ENCODE results near the gene GATAD2A. TPM values are rescaled to one million over a fixed set of nuclear protein-coding genes. Genes with fewer than 3 reads are reported as not detected.
"Not testable (repeated sequence)": the region's sequence is repeated elsewhere in the genome, so short reads cannot be mapped to it uniquely, and the experiment has no call there.

Gene GATAD2A
- total and polyA plus RNA-seq, 8 donors: 9.3 to 119 (median 20.2) TPM

DNA sequence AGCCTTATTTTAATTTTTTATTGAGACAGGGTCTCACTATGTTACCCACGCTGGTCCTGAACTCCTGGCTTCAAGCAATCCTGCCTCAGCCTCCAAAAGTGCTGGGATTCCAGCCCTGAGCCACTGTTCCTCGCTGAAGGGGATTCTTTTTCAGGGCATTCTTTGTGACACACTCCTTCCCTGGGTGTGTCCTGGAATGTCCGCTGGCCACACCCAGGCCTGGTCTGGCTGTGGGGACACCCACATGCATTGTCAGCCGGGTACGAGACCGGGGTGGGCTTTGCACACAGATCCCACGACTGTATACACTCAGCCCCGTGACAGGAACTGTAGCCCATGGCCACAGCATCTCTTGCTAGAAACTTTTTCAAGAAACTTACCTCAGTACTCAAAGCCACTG, 34.4 kb upstream of the GATAD2A start:
- H3K9me3 ChIP-seq: no peaks in the 10 kb centered on the region
- intact Hi-C loops (cut with DNase I; ENCODE audit: low total_unique reads): no loop called here
- no peak overlapping the region for H3K4me3 ChIP-seq
- peaks cover 9 to 35% (median 25%) of the 10 kb centered on the region in 4 donors for H3K4me1 ChIP-seq
- WGBS, 5 donors: 36 to 61% (median 53%) methylated on average over 7 to 8 of the region's 8 CpGs
- H3K36me3 ChIP-seq: no peaks in the 10 kb centered on the region
- TF ChIP-seq POLR2A (IDR thresholded peaks at IDR 0.05): no peak
- H3K27me3 ChIP-seq: no peaks in the 10 kb centered on the region
- H3K27ac ChIP-seq: peak overlapping the region in 1 of 5 donors; percentile 2
- DNase-seq: peak in 1 of 2 donors; percentile 39

DNA sequence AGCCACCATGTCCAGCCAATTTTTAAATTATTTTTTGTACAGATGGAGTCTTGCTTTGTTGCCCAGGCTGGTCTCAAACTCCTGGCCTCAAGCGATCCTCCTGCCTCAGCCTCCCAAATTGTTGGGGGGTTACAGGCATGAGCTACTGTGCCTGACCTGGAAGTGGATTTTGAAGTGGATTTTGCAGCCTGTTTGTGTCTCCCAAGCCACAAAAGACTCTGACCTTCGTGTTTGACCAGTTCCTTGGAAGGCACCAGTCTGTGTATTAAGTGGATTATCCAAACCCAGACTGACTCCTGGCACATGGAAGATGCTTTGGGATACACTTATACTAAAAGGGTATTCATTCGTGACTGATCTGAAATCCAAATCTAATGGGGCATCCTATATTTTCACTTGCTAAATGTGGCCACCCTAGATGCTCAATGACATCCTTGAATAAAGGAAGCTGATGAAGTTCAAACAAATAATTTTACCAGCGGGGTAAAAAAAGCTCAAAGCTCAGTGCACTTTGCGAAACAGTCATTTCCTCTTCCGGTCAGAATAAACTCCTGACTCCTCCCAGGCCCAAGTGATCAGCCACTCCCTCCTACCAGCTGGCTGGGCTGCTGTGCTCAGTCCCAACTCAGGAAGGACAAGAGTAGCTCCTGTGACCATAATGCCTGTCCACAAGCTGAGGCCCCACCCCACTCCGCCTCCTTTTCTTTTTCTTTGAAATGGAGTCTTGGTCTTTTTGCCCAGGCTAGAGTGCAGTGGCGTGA, 32.6 kb upstream of the GATAD2A start:
- Histone ChIP-seq H3K27ac (peak overlapping the region; percentile 75 to 90 (median 77)), H3K36me3 (no peaks in the 10 kb centered on the region), H3K4me1 (peaks cover 17 to 33% (median 25%) of the 10 kb centered on the region in 4 donors), H3K4me3 (no peak overlapping the region), H3K27me3 (no peaks in the 10 kb centered on the region), H3K9me3 (no peaks in the 10 kb centered on the region)
- 35 to 49% (median 41%) methylated on average over 8 of the region's 8 CpGs for WGBS, 5 donors
- intact Hi-C loops (cut with DNase I; ENCODE audit: low total_unique reads): no loop called here
- TF ChIP-seq POLR2AphosphoS5 (IDR thresholded peaks at IDR 0.05) (peak in 2 of 3 donors; percentile 74 to 76), EP300 (IDR thresholded peaks at IDR 0.05) (no peak)
- DNase-seq: peak; percentile 74 to 87

GRCh38 chr19:19379527-19379926, 25.9 kb upstream of the GATAD2A start:
- peaks cover 20 to 79% (median 40%) of the 10 kb centered on the region in 4 donors for H3K4me1 ChIP-seq
- TF ChIP-seq POLR2A (IDR thresholded peaks at IDR 0.05) (no peak), EP300 (IDR thresholded peaks at IDR 0.05) (no peak), POLR2AphosphoS5 (IDR thresholded peaks at IDR 0.05) (no peak)
- TF ChIP-seq, protein P1, sequence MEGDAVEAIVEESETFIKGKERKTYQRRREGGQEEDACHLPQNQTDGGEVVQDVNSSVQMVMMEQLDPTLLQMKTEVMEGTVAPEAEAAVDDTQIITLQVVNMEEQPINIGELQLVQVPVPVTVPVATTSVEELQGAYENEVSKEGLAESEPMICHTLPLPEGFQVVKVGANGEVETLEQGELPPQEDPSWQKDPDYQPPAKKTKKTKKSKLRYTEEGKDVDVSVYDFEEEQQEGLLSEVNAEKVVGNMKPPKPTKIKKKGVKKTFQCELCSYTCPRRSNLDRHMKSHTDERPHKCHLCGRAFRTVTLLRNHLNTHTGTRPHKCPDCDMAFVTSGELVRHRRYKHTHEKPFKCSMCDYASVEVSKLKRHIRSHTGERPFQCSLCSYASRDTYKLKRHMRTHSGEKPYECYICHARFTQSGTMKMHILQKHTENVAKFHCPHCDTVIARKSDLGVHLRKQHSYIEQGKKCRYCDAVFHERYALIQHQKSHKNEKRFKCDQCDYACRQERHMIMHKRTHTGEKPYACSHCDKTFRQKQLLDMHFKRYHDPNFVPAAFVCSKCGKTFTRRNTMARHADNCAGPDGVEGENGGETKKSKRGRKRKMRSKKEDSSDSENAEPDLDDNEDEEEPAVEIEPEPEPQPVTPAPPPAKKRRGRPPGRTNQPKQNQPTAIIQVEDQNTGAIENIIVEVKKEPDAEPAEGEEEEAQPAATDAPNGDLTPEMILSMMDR (IDR thresholded peaks at IDR 0.05): no peak
- no peaks in the 10 kb centered on the region for H3K27me3 ChIP-seq
- H3K9me3 ChIP-seq: no peaks in the 10 kb centered on the region
- no peak for DNase-seq
- no peak overlapping the region for H3K4me3 ChIP-seq
- intact Hi-C loops (cut with DNase I; ENCODE audit: low total_unique reads): no loop called here
- no peaks in the 10 kb centered on the region for H3K36me3 ChIP-seq
- peak overlapping the region in 1 of 5 donors; percentile 14 for H3K27ac ChIP-seq
- 66 to 89% (median 88%) methylated on average over 2 of the region's 2 CpGs for WGBS, 5 donors

GRCh38 chr19:19380316-19380715, 25.2 kb upstream of the GATAD2A start:
- Histone ChIP-seq H3K4me1 (peaks cover 25 to 77% (median 47%) of the 10 kb centered on the region in 4 donors), H3K27ac (peak overlapping the region in 2 of 5 donors; percentile 24 to 64)
- DNase-seq; intact Hi-C loops (cut with DNase I; ENCODE audit: low total_unique reads); H3K9me3 ChIP-seq; H3K36me3 ChIP-seq; H3K4me3 ChIP-seq; H3K27me3 ChIP-seq: not testable (repeated sequence)
- 94 to 95% (median 95%) methylated on average over 12 of the region's 12 CpGs for WGBS, 5 donors

- no peaks in the 10 kb centered on the region for H3K27me3 ChIP-seq
- DNase-seq: peak in 1 of 2 donors; percentile 69
- H3K9me3 ChIP-seq: no peaks in the 10 kb centered on the region
- H3K27ac ChIP-seq: peak overlapping the region in 4 of 5 donors; percentile 6 to 64 (median 24)
- TF ChIP-seq POLR2AphosphoS5 (IDR thresholded peaks at IDR 0.05) (peak in 1 of 3 donors; percentile 49), POLR2A (IDR thresholded peaks at IDR 0.05) (no peak), EP300 (IDR thresholded peaks at IDR 0.05) (no peak)
- intact Hi-C loops (cut with DNase I; ENCODE audit: low total_unique reads): no loop called here
- peaks cover 26 to 75% (median 48%) of the 10 kb centered on the region in 4 donors for H3K4me1 ChIP-seq
- 65 to 73% (median 68%) methylated on average over 11 of the region's 11 CpGs for WGBS, 5 donors
- no peak overlapping the region for H3K4me3 ChIP-seq
- no peaks in the 10 kb centered on the region for H3K36me3 ChIP-seq
Observed at GRCh38 chr19:19381007-19381926, 24.2 kb upstream of the GATAD2A start.

GRCh38 chr19:19382118-19382517, 23.4 kb upstream of the GATAD2A start:
- no peak for TF ChIP-seq POLR2A (IDR thresholded peaks at IDR 0.05)
- intact Hi-C loops (cut with DNase I; ENCODE audit: low total_unique reads): no loop called here
- 90 to 98% (median 92%) methylated on average over 8 of the region's 8 CpGs for WGBS, 5 donors
- no peak for DNase-seq
- Histone ChIP-seq H3K36me3 (no peaks in the 10 kb centered on the region), H3K27ac (peak overlapping the region in 1 of 5 donors; percentile 64), H3K9me3 (no peaks in the 10 kb centered on the region), H3K27me3 (no peaks in the 10 kb centered on the region), H3K4me3 (no peak overlapping the region), H3K4me1 (peaks cover 32 to 82% (median 56%) of the 10 kb centered on the region in 4 donors)

Measured in stomach (tissue), 9 donors.